Fibroblast of villous mesenchyme (primary cell): ENCODE results near the gene ITGAL. TPM values are rescaled to one million over a fixed set of nuclear protein-coding genes. Genes with fewer than 3 reads are reported as not detected.

Source experiments
- DNase-seq: peaks from one replicate; pipeline ENCODE4 v3.0.0-alpha.2; 2010; ENCODE audit warnings: low read depth
- H3K4me3 ChIP-seq: 2 replicates; pipeline ENCODE4 v1.5.1; 2011; ENCODE audit warnings: low read depth, mild to moderate bottlenecking, low read length
- total RNA-seq: library from RNA; depleted of rRNA; stranded (reverse); fragments of >200 nt; gene quantifications from 2 replicates; pipeline ENCODE4 v1.2.3, GENCODE V29; 2012
- TF ChIP-seq, protein P1 (sequence below): IDR thresholded peaks from 2 replicates; pipeline ENCODE4 v1.5.1; 2012; ENCODE audit warnings: low read depth, mild to moderate bottlenecking, low read length; ENCODE audit not compliant: insufficient read depth

The ITGAL gene
- total RNA-seq, 1 donor = not detected

DNA sequence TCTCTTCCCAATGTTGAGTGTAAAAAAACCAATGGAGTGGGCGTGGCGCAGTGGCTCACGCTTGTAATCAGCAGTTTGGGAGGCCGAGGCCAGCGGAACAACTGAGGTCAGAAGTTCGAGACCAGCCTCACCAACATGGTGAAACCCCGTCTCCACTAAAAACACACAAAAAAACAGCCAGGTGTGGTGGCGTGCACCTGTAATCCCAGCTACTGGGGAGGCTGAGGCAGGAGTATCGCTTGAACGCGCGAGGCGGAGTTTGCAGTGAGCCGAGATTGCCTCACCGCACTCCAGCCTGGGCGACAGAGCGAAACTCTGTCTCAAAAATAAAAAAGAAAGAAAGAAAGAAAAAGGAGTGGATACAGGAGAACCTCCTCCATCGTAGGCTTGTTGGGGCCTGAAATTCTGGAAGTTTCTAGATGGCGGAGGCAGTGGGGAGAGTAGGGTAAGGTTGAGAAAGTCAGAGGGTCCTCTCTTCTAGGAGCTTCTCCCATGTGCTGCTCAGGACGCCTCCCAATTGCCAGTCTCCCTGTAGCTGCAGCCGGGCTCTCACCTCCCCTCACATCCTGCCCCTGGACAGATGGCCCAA is 86.3 kb downstream of the ITGAL start:
- TF ChIP-seq, protein P1, sequence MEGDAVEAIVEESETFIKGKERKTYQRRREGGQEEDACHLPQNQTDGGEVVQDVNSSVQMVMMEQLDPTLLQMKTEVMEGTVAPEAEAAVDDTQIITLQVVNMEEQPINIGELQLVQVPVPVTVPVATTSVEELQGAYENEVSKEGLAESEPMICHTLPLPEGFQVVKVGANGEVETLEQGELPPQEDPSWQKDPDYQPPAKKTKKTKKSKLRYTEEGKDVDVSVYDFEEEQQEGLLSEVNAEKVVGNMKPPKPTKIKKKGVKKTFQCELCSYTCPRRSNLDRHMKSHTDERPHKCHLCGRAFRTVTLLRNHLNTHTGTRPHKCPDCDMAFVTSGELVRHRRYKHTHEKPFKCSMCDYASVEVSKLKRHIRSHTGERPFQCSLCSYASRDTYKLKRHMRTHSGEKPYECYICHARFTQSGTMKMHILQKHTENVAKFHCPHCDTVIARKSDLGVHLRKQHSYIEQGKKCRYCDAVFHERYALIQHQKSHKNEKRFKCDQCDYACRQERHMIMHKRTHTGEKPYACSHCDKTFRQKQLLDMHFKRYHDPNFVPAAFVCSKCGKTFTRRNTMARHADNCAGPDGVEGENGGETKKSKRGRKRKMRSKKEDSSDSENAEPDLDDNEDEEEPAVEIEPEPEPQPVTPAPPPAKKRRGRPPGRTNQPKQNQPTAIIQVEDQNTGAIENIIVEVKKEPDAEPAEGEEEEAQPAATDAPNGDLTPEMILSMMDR = no peak
- DNase-seq = no peak
- H3K4me3 ChIP-seq = peak overlapping the region; percentile 41

DNA sequence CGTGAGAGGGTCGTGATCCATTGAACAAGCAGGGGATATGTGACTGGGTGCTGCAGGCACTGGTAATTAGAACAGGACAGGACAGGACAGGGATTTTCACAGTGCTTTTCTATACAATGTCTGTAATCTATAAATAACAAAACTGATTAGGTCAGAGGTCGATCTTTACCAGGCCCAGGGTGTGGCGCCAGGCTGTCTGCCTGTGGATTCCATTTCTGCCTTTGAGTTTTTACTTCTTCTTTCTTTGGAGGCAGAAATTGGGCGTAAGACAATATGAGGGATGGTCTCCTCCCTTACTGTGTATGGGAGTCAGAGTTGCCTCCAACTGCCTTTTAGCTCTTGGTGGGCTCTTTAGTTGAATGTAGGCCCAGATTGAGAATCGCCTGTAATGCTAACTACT is 87.1 kb downstream of the ITGAL start:
- H3K4me3 ChIP-seq = no peak overlapping the region
- TF ChIP-seq, protein P1 = no peak
- DNase-seq = no peak

DNA sequence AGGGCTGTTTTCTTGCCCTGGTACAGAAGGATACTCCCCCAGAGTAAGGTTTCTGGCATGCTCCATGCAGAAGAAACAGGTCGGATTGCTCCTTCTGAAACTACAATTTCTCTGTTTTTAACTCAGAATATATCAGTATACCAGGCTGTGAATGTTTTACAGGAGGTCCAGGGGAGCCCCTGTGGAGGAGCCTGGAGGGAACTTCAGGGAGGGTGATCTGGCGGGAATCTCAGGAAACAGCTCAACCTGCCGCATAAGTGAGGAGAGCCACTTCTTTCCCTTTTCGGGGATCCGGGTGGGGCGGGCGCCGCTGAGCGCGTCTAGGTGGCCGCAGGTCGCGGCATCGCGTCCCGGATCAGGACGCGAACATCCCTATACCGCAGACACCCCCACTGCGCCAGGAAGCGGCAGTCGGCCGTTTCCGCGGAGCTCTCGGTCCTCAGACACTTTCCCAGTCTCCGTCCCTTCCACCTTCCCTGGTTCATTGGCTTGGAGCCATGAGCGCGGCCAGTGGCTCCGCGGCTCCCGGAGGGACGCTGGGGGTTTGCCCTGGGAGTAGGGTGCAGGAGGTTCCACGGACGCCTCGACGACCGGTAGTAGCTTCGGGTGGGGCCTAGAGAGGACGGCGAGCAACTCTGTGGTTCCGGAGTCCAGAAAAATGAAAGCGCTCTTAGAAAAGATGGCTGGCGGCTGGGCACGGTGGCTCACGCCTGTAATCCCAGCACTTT is 88.7 kb downstream of the ITGAL start:
- DNase-seq = no peak
- TF ChIP-seq, protein P1 = no peak
- peak overlapping the region; percentile 56 for H3K4me3 ChIP-seq

DNA sequence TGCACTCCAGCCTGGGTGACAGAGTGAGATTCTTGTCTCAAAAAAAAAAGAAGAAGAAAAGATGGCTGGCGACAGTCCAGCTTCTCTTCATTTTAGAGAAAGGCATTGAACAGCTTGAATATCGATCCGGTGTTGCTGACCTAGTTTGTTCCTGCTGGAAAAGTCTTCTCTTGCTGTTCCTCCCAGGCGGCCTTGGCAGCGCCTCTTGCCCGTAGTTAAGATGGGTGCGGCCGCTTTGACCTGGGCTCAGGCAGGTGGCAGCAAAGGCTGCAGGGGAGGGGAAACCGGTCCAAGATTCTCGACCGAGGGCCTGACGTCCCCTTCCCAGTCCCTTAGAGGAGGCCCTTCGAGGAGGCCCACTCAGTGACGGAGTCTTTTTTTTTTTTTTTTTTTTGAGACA is 89.5 kb downstream of the ITGAL start:
- no peak overlapping the region for H3K4me3 ChIP-seq
- TF ChIP-seq, protein P1 = no peak
- no peak for DNase-seq

DNA sequence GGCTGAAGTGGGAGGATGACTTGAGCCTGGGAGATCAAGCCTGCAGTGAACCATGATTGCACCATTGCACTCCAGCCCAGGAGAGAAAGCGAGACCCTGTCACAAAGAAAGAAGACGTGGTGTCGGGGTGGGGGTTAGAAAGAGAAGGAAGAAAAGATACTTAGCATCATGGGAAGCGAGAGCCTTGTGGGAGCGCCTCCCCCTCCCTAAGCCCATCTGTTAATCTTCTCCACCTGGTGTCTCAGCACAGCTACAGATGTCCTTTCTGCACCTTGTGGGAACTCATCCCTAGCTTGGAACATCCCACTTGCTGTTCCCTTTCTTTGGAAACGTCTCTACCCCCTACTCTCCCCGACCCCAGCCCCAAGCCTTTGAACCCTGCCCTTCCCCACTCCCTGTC is 93.0 kb downstream of the ITGAL start:
- H3K4me3 ChIP-seq = no peak overlapping the region
- no peak for DNase-seq
- TF ChIP-seq, protein P1 = no peak

DNA sequence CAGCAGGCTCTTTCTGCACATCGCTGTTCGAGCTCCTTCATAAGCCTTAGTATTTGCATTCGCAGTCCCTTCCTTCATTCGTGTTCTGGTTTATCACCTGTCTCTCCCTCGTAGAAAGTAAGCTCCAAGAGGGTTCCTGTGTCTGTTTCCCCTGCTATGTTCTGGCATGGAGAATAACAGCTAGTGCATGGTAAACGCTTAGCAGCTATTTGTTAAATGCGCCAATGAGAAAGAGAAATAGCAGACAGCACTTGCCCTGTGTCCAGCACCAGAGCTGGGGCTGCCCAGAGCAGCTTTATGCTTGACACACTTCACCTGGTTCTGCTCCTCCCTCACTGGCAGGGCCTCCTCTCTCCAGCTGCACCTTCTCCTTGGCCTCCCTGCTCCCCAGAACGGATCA is 93.4 kb downstream of the ITGAL start:
- no peak for DNase-seq
- H3K4me3 ChIP-seq = no peak overlapping the region
- TF ChIP-seq, protein P1 = no peak

DNA sequence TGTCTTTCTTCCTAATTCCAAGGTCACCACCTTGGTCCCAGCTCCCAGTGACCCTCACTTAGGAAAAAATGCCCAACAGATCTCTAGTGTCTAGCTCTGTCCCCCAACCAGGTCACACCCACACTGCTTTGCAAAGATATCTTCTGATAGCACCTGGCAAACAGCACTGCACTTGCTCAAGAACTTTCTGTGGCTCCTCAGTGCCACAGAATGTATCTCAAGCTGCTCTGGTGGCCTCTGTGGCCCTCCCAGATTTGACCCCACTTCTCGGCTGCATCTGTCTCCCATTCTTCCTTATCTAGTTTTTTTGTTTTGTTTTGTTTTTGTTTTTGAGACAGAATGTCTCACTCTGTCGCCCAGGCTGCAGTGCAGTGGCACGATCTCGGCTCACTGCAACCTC is 94.0 kb downstream of the ITGAL start:
- H3K4me3 ChIP-seq = no peak overlapping the region
- no peak for DNase-seq
- TF ChIP-seq, protein P1 = no peak
